Spleen (tissue), 11 donors: ENCODE data around the gene CSMD2. TPM values are rescaled to one million over a fixed set of nuclear protein-coding genes. Genes with fewer than 3 reads are reported as not detected.

ENCODE experiments used
- DNase-seq: peaks from one replicate; pipeline ENCODE4 v3.0.0-alpha.2; 2020
- H3K27ac ChIP-seq, 8 donors: fragments of 200-600 bp; sonication (generic) in 7 of 8; 1 replicate in 4 of 8; 2 replicates in 4 of 8; pipeline versions ENCODE4 v1.5.0 to v1.8.0; 2016 to 2021; ENCODE audit warnings: inconsistent platforms in 4 of 8, mild to moderate bottlenecking in 4 of 8, moderate library complexity in 1 of 8
- H3K27me3 ChIP-seq, 7 donors: fragments of 200-600 bp; sonication (generic) in 6 of 7; replicated peaks in 1 of 7; 1 replicate in 4 of 7; 2 replicates in 3 of 7; pipeline versions ENCODE4 v1.5.0 to v1.8.0; 2016 to 2021; ENCODE audit warnings: inconsistent platforms in 3 of 7, mild to moderate bottlenecking in 1 of 7
- H3K36me3 ChIP-seq, 6 donors: fragments of 200-600 bp; sonication (generic) in 5 of 6; 1 replicate in 4 of 6; 2 replicates in 2 of 6; pipeline versions ENCODE4 v1.5.0 to v1.8.0; 2016 to 2021; ENCODE audit warnings: inconsistent platforms in 2 of 6
- H3K4me1 ChIP-seq, 6 donors: fragments of 200-600 bp; sonication (generic) in 5 of 6; 1 replicate in 3 of 6; 2 replicates in 3 of 6; pipeline versions ENCODE4 v1.5.0 to v1.8.0; 2016 to 2021; ENCODE audit warnings: inconsistent platforms in 3 of 6
- H3K4me3 ChIP-seq, 8 donors: fragments of 200-600 bp; sonication (generic) in 7 of 8; 1 replicate in 4 of 8; 2 replicates in 4 of 8; pipeline versions ENCODE4 v1.5.0 to v1.8.0; 2016 to 2021; ENCODE audit warnings: inconsistent platforms in 4 of 8, mild to moderate bottlenecking in 4 of 8, moderate library complexity in 2 of 8
- H3K9me3 ChIP-seq, 8 donors: fragments of 200-600 bp; sonication (generic) in 7 of 8; 1 replicate in 4 of 8; 2 replicates in 4 of 8; pipeline versions ENCODE4 v1.5.0 to v1.8.0; 2016 to 2021; ENCODE audit warnings: inconsistent platforms in 4 of 8
- CTCF ChIP-seq, 11 experiments: fragments of 200-600 bp in 7 of 11; fragments of 450-650 bp in 4 of 11; sonication (generic) in 4 of 11; IDR thresholded peaks in 8 of 11; conservative IDR thresholded peaks in 3 of 11; 1 replicate in 7 of 11; 2 replicates in 4 of 11; pipeline versions ENCODE4 v1.4.0 to v1.8.0; 2016 to 2021; ENCODE audit warnings: antibody characterized with exemption in 11 of 11, inconsistent platforms in 4 of 11, mild to moderate bottlenecking in 1 of 11
- POLR2A ChIP-seq, 3 donors: fragments of 450-650 bp; IDR thresholded peaks; one replicate each; pipeline ENCODE4 v1.5.1; 2017; ENCODE audit warnings: antibody characterized with exemption in 3 of 3, mild to moderate bottlenecking in 1 of 3
- POLR2AphosphoS5 ChIP-seq, 3 donors: sonication (generic); formaldehyde crosslinking; IDR thresholded peaks; one replicate each; pipeline ENCODE4 v1.5.1; 2017; ENCODE audit warnings: antibody characterized with exemption in 3 of 3
- WGBS, 5 donors: extraction: QIAGEN DNeasy Blood & Tissue Kit in 3 of 5; methylation state at CpG; one replicate each; pipeline versions ENCODE4 v1.1.5 to v1.1.7; 2013 to 2018; 5-methylcytosine and 5-hydroxymethylcytosine counted together
- intact Hi-C: fragments of 100-400 bp; cut with DNase I; formaldehyde crosslinking; loops from one replicate; pipeline ENCODE4 v1.15.0; 2023; ENCODE audit warnings: low total_unique reads
- polyA plus RNA-seq, 3 donors: library from polyadenylated mRNA; stranded (reverse); fragments of 200-250 nt; gene quantifications; one replicate each; pipeline ENCODE4 v1.2.1, GENCODE V29; 2013
- total RNA-seq, 7 donors: library from RNA; depleted of rRNA in 3 of 7; stranded (reverse); fragments of >200 nt in 3 of 7; fragmentation: NEBNext Ultra II Directional in 4 of 7; extraction: Animal tissue kit (Norgen Biotek cat#: 25700) in 4 of 7; gene quantifications; one replicate each; pipeline versions ENCODE4 v1.1.0 to v1.2.1, GENCODE V29; 2016 to 2021
- donor health status: healthy with polysubstance abuse.
- donor health status: DM: no; HTN: no; CAD: no; lungs with moderate emphysema.
- donor health status: DM: no; HTN: no; CAD: no.
- donor health status: Bipolar disorder and iron deficiency.
- donor health status: healthy.
- donor health status: DM: no; HTN: no; CAD: no.
- donor health status: DM: yes; HTN: yes; CAD: no.

The CSMD2 gene
- total and polyA plus RNA-seq, 10 donors = 0.12 to 2.7 (median 0.96) TPM

GRCh38 chr1:34065498-34065897, 99.5 kb downstream of the CSMD2 start:
- H3K4me3 ChIP-seq = no peak overlapping the region
- peaks cover 0 to 21% (median 0%) of the 10 kb centered on the region in 8 donors for H3K9me3 ChIP-seq
- H3K36me3 ChIP-seq = no peaks in the 10 kb centered on the region
- no peak overlapping the region for H3K27ac ChIP-seq
- no peak for DNase-seq
- TF ChIP-seq POLR2A (IDR thresholded peaks at IDR 0.05) (no peak), POLR2AphosphoS5 (IDR thresholded peaks at IDR 0.05) (no peak), CTCF (IDR thresholded peaks at IDR 0.05 in 8 of 11, conservative IDR thresholded peaks at IDR 0.05 in 3 of 11) (no peak)
- no peaks in the 10 kb centered on the region for H3K4me1 ChIP-seq
- H3K27me3 ChIP-seq = peaks cover 0 to 24% (median 0%) of the 10 kb centered on the region in 7 donors
- WGBS, 5 donors = 89 to 97% (median 95%) methylated on average over 2 of the region's 2 CpGs
- intact Hi-C loops = no loop called here

DNA sequence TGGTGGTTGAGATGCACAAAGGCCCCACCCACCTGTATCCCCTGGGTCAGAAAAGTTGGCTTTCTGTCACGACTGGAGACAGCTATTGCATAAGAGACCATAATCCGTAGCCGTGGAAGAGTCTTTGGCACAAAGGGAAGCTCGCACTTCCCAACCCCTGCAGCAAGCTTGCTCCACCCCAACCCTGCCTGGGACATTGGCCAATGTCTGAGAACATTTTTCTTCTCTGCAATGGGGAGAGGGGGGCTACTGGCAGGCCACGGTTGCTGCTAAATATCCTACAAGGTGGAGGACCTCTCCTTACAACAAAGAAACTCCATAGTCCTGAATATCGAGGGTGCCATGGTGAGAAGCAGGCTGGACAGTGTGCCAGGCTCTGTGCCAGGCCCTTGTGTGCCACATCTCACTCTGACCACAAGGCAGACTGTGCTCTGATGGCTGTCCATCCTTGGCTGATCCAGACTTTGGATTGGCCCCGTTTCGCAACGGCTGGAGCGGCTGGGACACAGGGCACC, 104.1 kb downstream of the CSMD2 start:
- 51 to 77% (median 74%) methylated on average over 6 to 10 of the region's 10 CpGs for WGBS, 5 donors
- H3K9me3 ChIP-seq = peaks cover 0 to 13% (median 0%) of the 10 kb centered on the region in 8 donors
- intact Hi-C loops = no loop called here
- H3K27me3 ChIP-seq = peaks cover 0 to 48% (median 0%) of the 10 kb centered on the region in 7 donors
- DNase-seq = no peak
- TF ChIP-seq POLR2A (IDR thresholded peaks at IDR 0.05) (no peak), POLR2AphosphoS5 (IDR thresholded peaks at IDR 0.05) (no peak)
- H3K4me3 ChIP-seq = no peak overlapping the region
- no peaks in the 10 kb centered on the region for H3K36me3 ChIP-seq
- no peaks in the 10 kb centered on the region for H3K4me1 ChIP-seq
- H3K27ac ChIP-seq = no peak overlapping the region

DNA sequence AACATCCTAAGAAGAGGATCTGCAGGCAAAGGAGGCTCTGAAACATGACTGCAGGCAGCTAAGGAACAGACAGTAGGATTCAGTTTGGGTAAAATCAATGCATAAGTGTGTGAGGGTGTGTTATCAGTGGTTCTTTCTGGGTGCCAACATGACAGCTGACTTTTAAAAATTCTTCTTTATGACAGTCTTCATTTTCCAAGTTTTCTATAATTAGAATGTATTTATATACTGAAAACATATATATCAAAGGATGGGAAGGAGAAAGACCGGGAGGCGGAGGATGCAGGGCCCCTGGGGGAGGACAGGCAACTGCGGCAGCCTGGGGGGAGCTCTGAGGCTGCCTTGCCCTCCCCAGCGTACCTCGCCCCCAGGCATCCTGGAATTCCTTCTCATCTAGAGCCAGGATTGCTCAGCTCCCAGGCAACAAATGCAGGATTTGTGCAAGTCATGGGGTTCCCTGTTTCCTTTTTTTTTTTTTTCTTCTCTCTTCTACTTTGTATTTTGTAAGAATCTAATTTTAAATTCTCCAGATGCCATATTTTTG, 104.8 kb downstream of the CSMD2 start:
- Histone ChIP-seq H3K4me3 (no peak overlapping the region), H3K27ac (no peak overlapping the region), H3K9me3 (peaks cover 0 to 13% (median 0%) of the 10 kb centered on the region in 8 donors), H3K27me3 (peaks cover 0 to 46% (median 0%) of the 10 kb centered on the region in 7 donors), H3K36me3 (no peaks in the 10 kb centered on the region), H3K4me1 (no peaks in the 10 kb centered on the region)
- intact Hi-C loops = no loop called here
- 76 to 88% (median 83%) methylated on average over 5 of the region's 5 CpGs for WGBS, 5 donors
- no peak for DNase-seq
- TF ChIP-seq POLR2AphosphoS5 (IDR thresholded peaks at IDR 0.05) (no peak), POLR2A (IDR thresholded peaks at IDR 0.05) (no peak), CTCF (IDR thresholded peaks at IDR 0.05 in 8 of 11, conservative IDR thresholded peaks at IDR 0.05 in 3 of 11) (no peak)

- intact Hi-C loops = no loop called here
- WGBS, 5 donors = 14 to 31% (median 16%) methylated on average over 7 to 11 of the region's 11 CpGs
- Histone ChIP-seq H3K27me3 (peaks cover 0 to 46% (median 0%) of the 10 kb centered on the region in 7 donors), H3K9me3 (no peaks in the 10 kb centered on the region), H3K27ac (no peak overlapping the region), H3K36me3 (no peaks in the 10 kb centered on the region), H3K4me3 (no peak overlapping the region), H3K4me1 (no peaks in the 10 kb centered on the region)
- no peak for DNase-seq
- TF ChIP-seq POLR2AphosphoS5 (IDR thresholded peaks at IDR 0.05) (no peak), CTCF (IDR thresholded peaks at IDR 0.05 in 8 of 11, conservative IDR thresholded peaks at IDR 0.05 in 3 of 11) (no peak), POLR2A (IDR thresholded peaks at IDR 0.05) (no peak)
Observed at GRCh38 chr1:34057347-34058130, 107.5 kb downstream of the CSMD2 start.
